GM10847 (cell line): Measurements from ENCODE around the gene FAM118A.

ENCODE experiments used
- POLR2A ChIP-seq: IDR thresholded peaks from 2 replicates; pipeline ENCODE4 v1.6.1; 2011; ENCODE audit not compliant: insufficient read length; ENCODE audit errors: extremely low read depth

The FAM118A gene

GRCh38 chr22:45314786-45315185 is 5.1 kb downstream of the FAM118A start:
- TF ChIP-seq POLR2A, result no peak

GRCh38 chr22:45316796-45317526 is 7.2 kb downstream of the FAM118A start:
- TF ChIP-seq POLR2A, result no peak

- TF ChIP-seq POLR2A, result no peak
Measured at GRCh38 chr22:45317551-45318167, 7.9 kb downstream of the FAM118A start.

DNA sequence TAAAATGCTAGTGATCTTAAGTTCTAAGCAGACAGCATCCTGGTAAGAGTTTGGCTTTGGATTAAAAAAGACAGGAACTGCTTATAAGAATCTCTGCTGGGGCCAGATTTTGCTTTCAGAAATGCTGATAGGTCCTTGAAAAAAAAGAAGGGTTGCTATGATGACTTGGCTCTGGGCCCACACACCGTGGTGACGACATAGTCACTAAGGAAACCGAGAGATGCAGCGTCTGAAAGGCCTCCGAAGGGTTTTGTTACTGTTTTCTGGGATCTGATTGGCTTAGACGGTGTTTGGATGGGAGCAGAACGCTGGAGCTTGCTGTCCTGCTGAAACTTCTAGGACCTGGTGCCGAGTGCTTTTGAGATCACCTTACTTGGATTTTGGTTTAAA is 8.4 kb downstream of the FAM118A start:
- no peak for TF ChIP-seq POLR2A

- TF ChIP-seq POLR2A, result no peak
Measured at GRCh38 chr22:45318558-45319323, 9.0 kb downstream of the FAM118A start.

GRCh38 chr22:45319324-45319685 is 9.6 kb downstream of the FAM118A start:
- TF ChIP-seq POLR2A, result no peak

GRCh38 chr22:45320357-45320976 is 10.7 kb downstream of the FAM118A start:
- TF ChIP-seq POLR2A, result no peak

- no peak for TF ChIP-seq POLR2A
Measured at GRCh38 chr22:45321827-45322226, 12.1 kb downstream of the FAM118A start.

DNA sequence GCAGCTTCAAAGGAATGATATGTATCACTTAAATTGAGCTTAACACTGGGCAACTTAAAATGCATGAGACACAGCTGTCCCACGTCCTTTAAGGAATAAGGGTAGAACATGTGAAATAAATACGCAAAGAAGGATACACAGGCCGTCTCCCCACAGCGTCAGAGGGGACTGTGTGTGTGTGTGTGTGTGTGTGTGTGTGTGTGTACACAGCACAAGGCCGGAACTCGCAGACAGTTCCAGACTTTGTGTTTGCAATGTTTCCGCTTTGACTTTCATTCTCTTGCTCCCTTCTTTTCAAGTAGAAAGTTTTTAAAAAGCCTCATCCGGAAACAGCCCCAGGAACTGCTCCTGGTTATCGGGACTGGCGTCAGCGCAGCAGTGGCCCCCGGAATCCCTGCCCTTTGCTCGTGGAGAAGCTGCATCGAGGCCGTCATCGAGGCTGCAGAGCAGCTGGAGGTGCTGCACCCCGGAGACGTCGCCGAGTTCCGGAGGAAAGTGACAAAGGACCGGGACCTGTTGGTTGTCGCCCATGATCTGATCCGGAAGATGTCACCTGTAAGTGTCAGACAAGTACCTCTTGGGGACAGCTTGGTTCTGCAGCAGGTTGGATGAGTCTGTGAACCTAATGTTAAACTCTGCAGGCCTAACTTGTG is 13.3 kb downstream of the FAM118A start:
- TF ChIP-seq POLR2A, result no peak

DNA sequence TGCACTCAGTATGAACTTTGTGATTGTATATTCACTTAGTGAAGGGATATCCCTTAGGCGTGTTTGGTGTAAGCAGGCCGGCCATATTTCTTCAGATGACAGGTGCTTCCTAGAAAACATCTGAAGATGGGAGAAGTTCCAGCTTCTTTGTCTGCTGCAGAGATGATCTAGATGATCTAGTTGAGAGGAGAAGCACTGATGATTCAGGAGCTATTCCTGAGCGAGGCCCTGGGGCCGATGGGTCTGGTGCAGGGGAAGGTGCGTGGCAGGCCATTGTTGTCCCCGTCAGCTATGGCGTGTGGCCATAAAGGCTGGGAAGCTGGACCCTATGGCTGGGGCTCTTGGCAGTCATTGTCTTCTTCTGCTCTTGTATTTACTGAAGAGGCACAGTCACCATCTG is 14.0 kb downstream of the FAM118A start:
- no peak for TF ChIP-seq POLR2A

DNA sequence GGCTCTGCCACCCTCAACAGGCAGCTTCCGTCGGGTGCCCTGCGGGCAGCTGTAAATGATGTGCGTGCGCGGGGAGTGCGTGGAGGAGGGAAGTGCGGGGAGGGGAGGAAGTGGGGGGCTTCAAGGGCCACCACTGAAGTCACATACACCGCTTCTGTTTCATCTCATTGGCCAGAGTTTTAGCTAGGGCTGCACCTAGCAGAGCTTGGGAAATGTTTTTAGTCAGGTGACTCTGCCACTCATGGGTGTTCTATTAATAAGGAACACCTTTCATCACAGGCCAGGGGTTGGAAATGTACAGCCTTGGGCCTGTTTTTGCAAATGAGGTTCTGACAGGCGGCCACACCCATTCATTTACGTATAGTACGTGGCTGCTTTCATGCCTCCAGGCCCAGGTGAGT is 14.6 kb downstream of the FAM118A start:
- TF ChIP-seq POLR2A, result no peak

DNA sequence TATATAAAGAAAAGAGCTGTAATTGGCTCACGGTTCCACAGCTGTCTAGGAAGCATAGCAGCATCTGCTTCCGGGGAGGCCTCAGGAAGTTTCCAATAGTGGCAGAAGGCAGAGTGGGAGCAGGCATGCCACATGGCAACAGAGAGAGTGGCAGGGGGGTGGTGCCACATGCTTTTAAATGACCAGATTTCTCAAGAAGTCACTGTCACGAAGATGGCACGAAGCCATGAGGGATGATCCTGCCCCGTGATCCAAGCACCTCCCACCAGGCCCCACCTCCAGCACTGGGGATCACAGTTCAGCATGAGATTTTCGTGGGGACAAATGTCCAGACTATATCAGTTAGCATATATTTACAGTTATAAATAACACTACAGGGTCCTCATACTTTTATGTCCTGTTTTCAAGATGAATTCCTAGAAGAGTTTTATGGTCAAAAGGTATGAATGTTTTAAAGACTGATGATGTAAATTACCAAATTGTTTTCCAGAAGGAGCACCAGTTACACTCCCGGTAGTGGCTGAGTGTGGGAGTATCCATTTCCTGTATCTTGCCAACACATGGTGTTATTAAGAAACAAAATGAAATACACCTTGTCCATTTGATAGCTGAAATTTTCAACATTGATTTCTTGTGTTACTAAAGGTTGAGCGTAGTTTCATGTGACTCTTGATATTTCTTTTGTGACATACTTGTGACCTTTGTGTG is 19.2 kb downstream of the FAM118A start:
- TF ChIP-seq POLR2A, result no peak

GRCh38 chr22:45329530-45329936 is 19.8 kb downstream of the FAM118A start:
- no peak for TF ChIP-seq POLR2A

GRCh38 chr22:45330548-45330947 is 20.8 kb downstream of the FAM118A start:
- TF ChIP-seq POLR2A, result no peak

DNA sequence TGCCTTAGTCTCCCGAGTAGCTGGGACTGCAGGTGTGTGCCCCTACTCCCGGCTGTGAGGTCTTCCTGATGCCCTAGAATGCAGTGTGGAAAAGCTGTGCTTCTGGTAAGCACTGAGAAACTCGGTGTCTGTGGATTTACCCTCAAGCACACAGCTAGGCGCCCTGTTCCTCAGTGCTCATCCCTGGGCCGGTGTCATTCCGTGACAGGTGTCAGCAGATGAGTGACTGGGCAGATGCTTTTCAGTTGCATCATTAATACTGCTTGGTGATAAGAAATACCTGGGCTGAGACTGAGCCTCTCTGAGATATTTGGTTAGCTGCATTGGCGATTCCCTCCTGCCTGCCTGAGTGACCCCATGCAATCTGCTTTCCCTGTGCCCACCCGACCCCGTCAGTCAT is 21.8 kb downstream of the FAM118A start:
- TF ChIP-seq POLR2A, result no peak
